BLaER1 treated with 17β-estradiol and CSF1 and Interleukin-3, amounts not matched to agents 10 nM and 100 nM (cell line): ENCODE measurements around the gene C9orf78.

ENCODE experiments used
- H3K27ac ChIP-seq, 11 experiments: shearing (Covaris generic); formaldehyde crosslinking; 2 replicates each; pipeline ENCODE4 v1.8.1; 2022
- H3K27me3 ChIP-seq, 11 experiments: shearing (Covaris generic); formaldehyde crosslinking; 2 replicates each; pipeline ENCODE4 v1.8.1; 2022
- H3K36me3 ChIP-seq, 11 experiments: shearing (Covaris generic); formaldehyde crosslinking; 2 replicates each; pipeline ENCODE4 v1.8.1; 2022
- H3K4me1 ChIP-seq, 10 experiments: shearing (Covaris generic); formaldehyde crosslinking; 2 replicates each; pipeline ENCODE4 v1.8.1; 2022
- H3K4me2 ChIP-seq, 11 experiments: shearing (Covaris generic); formaldehyde crosslinking; 2 replicates each; pipeline ENCODE4 v1.8.1; 2022
- H3K4me3 ChIP-seq, 10 experiments: shearing (Covaris generic); formaldehyde crosslinking; 2 replicates each; pipeline ENCODE4 v1.8.1; 2022
- H3K9ac ChIP-seq, 11 experiments: shearing (Covaris generic); formaldehyde crosslinking; 2 replicates each; pipeline ENCODE4 v1.8.1; 2022
- H3K9me3 ChIP-seq, 11 experiments: shearing (Covaris generic); formaldehyde crosslinking; replicated peaks in 1 of 11; 2 replicates each; pipeline ENCODE4 v1.8.1; 2022
- H4K20me1 ChIP-seq, 11 experiments: shearing (Covaris generic); formaldehyde crosslinking; 2 replicates each; pipeline ENCODE4 v1.8.1; 2022
- Cebpa-rat ChIP-seq, 11 experiments: shearing (Covaris generic); IDR thresholded peaks; 2 replicates each; pipeline ENCODE4 v1.8.1; 2022

The C9orf78 gene

GRCh38 chr9:129783516-129784361 lies 51.3 kb downstream of the C9orf78 start:
- no peak for TF ChIP-seq Cebpa-rat (IDR thresholded peaks at IDR 0.05)
- no peaks in the 10 kb centered on the region for H3K27me3 ChIP-seq
- peak overlapping the region in 2 of 11 experiments; percentile 2 to 19; a peak in 1 of 22 replicates for H3K9ac ChIP-seq
- H3K36me3 ChIP-seq = no peaks in the 10 kb centered on the region
- no peaks in the 10 kb centered on the region for H4K20me1 ChIP-seq
- H3K4me2 ChIP-seq = peak overlapping the region in 10 of 11 experiments; percentile 27 to 95 (median 72); a peak in 14 of 22 replicates
- no peak overlapping the region for H3K4me3 ChIP-seq
- H3K9me3 ChIP-seq = no peaks in the 10 kb centered on the region
- peaks cover 4 to 60% (median 52%) of the 10 kb centered on the region in 10 experiments for H3K4me1 ChIP-seq
- peak overlapping the region in 6 of 11 experiments; percentile 19 to 49 (median 33); a peak in 6 of 22 replicates for H3K27ac ChIP-seq

- no peaks in the 10 kb centered on the region for H4K20me1 ChIP-seq
- H3K4me2 ChIP-seq = peak overlapping the region in 10 of 11 experiments; percentile 24 to 95 (median 72); a peak in 18 of 22 replicates
- TF ChIP-seq Cebpa-rat (IDR thresholded peaks at IDR 0.05) = no peak
- H3K4me1 ChIP-seq = peaks cover 19 to 74% (median 66%) of the 10 kb centered on the region in 10 experiments
- no peaks in the 10 kb centered on the region for H3K36me3 ChIP-seq
- peak overlapping the region in 8 of 11 experiments; percentile 19 to 96 (median 39); a peak in 15 of 22 replicates for H3K27ac ChIP-seq
- no peak overlapping the region for H3K4me3 ChIP-seq
- H3K27me3 ChIP-seq = no peaks in the 10 kb centered on the region
- H3K9me3 ChIP-seq = no peaks in the 10 kb centered on the region
- H3K9ac ChIP-seq = peak overlapping the region in 5 of 11 experiments; percentile 5 to 38 (median 24); a peak in 7 of 22 replicates
Measured at GRCh38 chr9:129781981-129782380, 53.1 kb downstream of the C9orf78 start.

GRCh38 chr9:129781131-129781530 lies 53.9 kb downstream of the C9orf78 start:
- Histone ChIP-seq H3K27ac (peak overlapping the region in 7 of 11 experiments; percentile 1 to 99 (median 95); a peak in 5 of 22 replicates), H3K9me3 (no peaks in the 10 kb centered on the region), H3K36me3 (no peaks in the 10 kb centered on the region), H3K4me2 (peak overlapping the region in 9 of 11 experiments; percentile 7 to 95 (median 82); a peak in 13 of 22 replicates), H4K20me1 (no peaks in the 10 kb centered on the region), H3K4me1 (peaks cover 27 to 83% (median 74%) of the 10 kb centered on the region in 10 experiments), H3K9ac (no peak overlapping the region), H3K4me3 (no peak overlapping the region), H3K27me3 (no peaks in the 10 kb centered on the region)
- TF ChIP-seq Cebpa-rat (IDR thresholded peaks at IDR 0.05) = no peak

GRCh38 chr9:129779560-129780190 lies 55.4 kb downstream of the C9orf78 start:
- H3K4me3 ChIP-seq = no peak overlapping the region
- H4K20me1 ChIP-seq = no peaks in the 10 kb centered on the region
- peak overlapping the region in 4 of 11 experiments; percentile 11 to 83 (median 38); a peak in 4 of 22 replicates for H3K9ac ChIP-seq
- no peak for TF ChIP-seq Cebpa-rat (IDR thresholded peaks at IDR 0.05)
- H3K4me1 ChIP-seq = peaks cover 42 to 90% (median 85%) of the 10 kb centered on the region in 10 experiments
- H3K27ac ChIP-seq = peak overlapping the region in 9 of 11 experiments; percentile 91 to 99 (median 98); a peak in 15 of 22 replicates
- peaks cover 0 to 5% (median 0%) of the 10 kb centered on the region in 11 experiments; a peak in 5 of 22 replicates for H3K27me3 ChIP-seq
- no peaks in the 10 kb centered on the region for H3K36me3 ChIP-seq
- H3K4me2 ChIP-seq = peak overlapping the region in 10 of 11 experiments; percentile 75 to 96 (median 86); a peak in 20 of 22 replicates
- H3K9me3 ChIP-seq = no peaks in the 10 kb centered on the region

- Histone ChIP-seq H3K4me3 (peak overlapping the region in 1 of 10 experiments; percentile 16; a peak in 1 of 20 replicates), H3K9me3 (no peaks in the 10 kb centered on the region), H3K27ac (peak overlapping the region in 10 of 11 experiments; percentile 84 to 99 (median 98); a peak in 20 of 22 replicates), H3K27me3 (peaks cover 0 to 7% (median 0%) of the 10 kb centered on the region in 11 experiments; a peak in 5 of 22 replicates), H4K20me1 (no peaks in the 10 kb centered on the region), H3K36me3 (no peaks in the 10 kb centered on the region), H3K4me2 (peak overlapping the region; percentile 75 to 96 (median 88)), H3K4me1 (peaks cover 45 to 96% (median 92%) of the 10 kb centered on the region in 10 experiments), H3K9ac (peak overlapping the region in 10 of 11 experiments; percentile 52 to 90 (median 83); a peak in 18 of 22 replicates)
- no peak for TF ChIP-seq Cebpa-rat (IDR thresholded peaks at IDR 0.05)
Measured at GRCh38 chr9:129778469-129778868, 56.6 kb downstream of the C9orf78 start.

- Histone ChIP-seq H3K9ac (peak overlapping the region in 10 of 11 experiments; percentile 62 to 90 (median 83); a peak in 20 of 22 replicates), H3K27me3 (peaks cover 0 to 7% (median 0%) of the 10 kb centered on the region in 11 experiments; a peak in 5 of 22 replicates), H3K4me1 (peaks cover 45 to 96% (median 91%) of the 10 kb centered on the region in 10 experiments), H3K36me3 (no peaks in the 10 kb centered on the region), H3K9me3 (no peaks in the 10 kb centered on the region), H3K4me3 (peak overlapping the region in 5 of 10 experiments; percentile 2 to 29 (median 25); a peak in 8 of 20 replicates), H3K4me2 (peak overlapping the region; percentile 75 to 96 (median 88)), H4K20me1 (no peaks in the 10 kb centered on the region), H3K27ac (peak overlapping the region; percentile 16 to 99 (median 98); a peak in 21 of 22 replicates)
- no peak for TF ChIP-seq Cebpa-rat (IDR thresholded peaks at IDR 0.05)
Measured at GRCh38 chr9:129777769-129778130, 57.3 kb downstream of the C9orf78 start.
